ENCODE results near the gene IFNA17. TPM values are rescaled to one million over a fixed set of nuclear protein-coding genes. Genes with fewer than 3 reads are reported as not detected.
A peak's percentile ranks its signal among the peaks of the same experiment; 100 is the strongest.
"Not testable (repeated sequence)": the region's sequence is repeated elsewhere in the genome, so short reads cannot be mapped to it uniquely, and the experiment has no call there.

IFNA17 gene
- not detected for polyA plus RNA-seq (ENCODE audit: insufficient read length)

- no peak for DNase-seq (ENCODE audit: low read depth)
These were observed at the start of gene IFNA17 for GRCh38 chr9:21228122-21228521. Gene IFNA17, minus strand, starts transcription at chr9:21228222. Its CDS starts 49 bp downstream, at chr9:21228173.

GRCh38 chr9:21268347-21268657 lies 40.3 kb upstream of the IFNA17 start:
- no peak for DNase-seq (ENCODE audit: low read depth)

GRCh38 chr9:21267485-21268346 lies 39.7 kb upstream of the IFNA17 start:
- DNase-seq (ENCODE audit: low read depth) = no peak

- DNase-seq (ENCODE audit: low read depth) = no peak
These were observed 38.9 kb upstream of the IFNA17 start for GRCh38 chr9:21266733-21267484.

GRCh38 chr9:21265421-21266189 lies 37.6 kb upstream of the IFNA17 start:
- DNase-seq (ENCODE audit: low read depth) = no peak

GRCh38 chr9:21255538-21256212 lies 27.7 kb upstream of the IFNA17 start:
- DNase-seq (ENCODE audit: low read depth) = no peak

GRCh38 chr9:21252721-21253547 lies 24.9 kb upstream of the IFNA17 start:
- DNase-seq (ENCODE audit: low read depth) = peak; percentile 19

- no peak for DNase-seq (ENCODE audit: low read depth)
These were observed 23.6 kb upstream of the IFNA17 start for GRCh38 chr9:21251638-21252037.

GRCh38 chr9:21251190-21251589 lies 23.2 kb upstream of the IFNA17 start:
- no peak for DNase-seq (ENCODE audit: low read depth)

GRCh38 chr9:21244836-21245235 lies 16.8 kb upstream of the IFNA17 start:
- no peak for DNase-seq (ENCODE audit: low read depth)

GRCh38 chr9:21239911-21240310 lies 11.9 kb upstream of the IFNA17 start, which contains the start of gene IFNA14:
Gene IFNA14, minus strand, starts transcription at chr9:21240005. Its CDS starts 70 bp downstream, at chr9:21239935.
- no peak for DNase-seq (ENCODE audit: low read depth)

GRCh38 chr9:21236360-21236714 lies 8.3 kb upstream of the IFNA17 start:
- DNase-seq (ENCODE audit: low read depth) = not testable (repeated sequence)

- DNase-seq (ENCODE audit: low read depth) = peak; percentile 17
These were observed 7.7 kb upstream of the IFNA17 start for GRCh38 chr9:21235468-21236359.

GRCh38 chr9:21234153-21234687 lies 6.2 kb upstream of the IFNA17 start:
- no peak for DNase-seq (ENCODE audit: low read depth)

- DNase-seq (ENCODE audit: low read depth) = no peak
These were observed 5.2 kb upstream of the IFNA17 start for GRCh38 chr9:21233258-21233657.

GRCh38 chr9:21217211-21217610 lies 10.8 kb downstream of the IFNA17 start, which contains the start of gene IFNA16:
Gene IFNA16, minus strand, starts transcription at chr9:21217311. Its CDS starts 6 bp downstream, at chr9:21217305.
- DNase-seq (ENCODE audit: low read depth) = not testable (repeated sequence)

- not testable (repeated sequence) for DNase-seq (ENCODE audit: low read depth)
These were observed 14.4 kb downstream of the IFNA17 start for GRCh38 chr9:21213411-21214326.

- not testable (repeated sequence) for DNase-seq (ENCODE audit: low read depth)
These were observed 15.9 kb downstream of the IFNA17 start for GRCh38 chr9:21212160-21212559.
